Adrenal gland (tissue), 5 donors: ENCODE data around the gene SBNO2.

Experiments used
- POLR2A ChIP-seq, 2 donors: fragments of 450-650 bp; IDR thresholded peaks; one replicate each; pipeline ENCODE4 v1.6.1; 2017; ENCODE audit warnings: antibody characterized with exemption in 2 of 2, mild to moderate bottlenecking in 2 of 2, moderate library complexity in 1 of 2
- TF ChIP-seq, protein P1 (sequence below), 6 experiments: fragments of 450-650 bp in 4 of 6; fragments of 200-600 bp in 2 of 6; sonication (generic) in 1 of 6; IDR thresholded peaks; 1 replicate in 5 of 6; 2 replicates in 1 of 6; pipeline versions ENCODE4 v1.5.1 to v1.8.0; 2016 to 2021; ENCODE audit warnings: antibody characterized with exemption in 6 of 6, mild to moderate bottlenecking in 2 of 6, moderate library complexity in 1 of 6
- donor health status: DM: no; HTN: no; CAD: no.

DNA sequence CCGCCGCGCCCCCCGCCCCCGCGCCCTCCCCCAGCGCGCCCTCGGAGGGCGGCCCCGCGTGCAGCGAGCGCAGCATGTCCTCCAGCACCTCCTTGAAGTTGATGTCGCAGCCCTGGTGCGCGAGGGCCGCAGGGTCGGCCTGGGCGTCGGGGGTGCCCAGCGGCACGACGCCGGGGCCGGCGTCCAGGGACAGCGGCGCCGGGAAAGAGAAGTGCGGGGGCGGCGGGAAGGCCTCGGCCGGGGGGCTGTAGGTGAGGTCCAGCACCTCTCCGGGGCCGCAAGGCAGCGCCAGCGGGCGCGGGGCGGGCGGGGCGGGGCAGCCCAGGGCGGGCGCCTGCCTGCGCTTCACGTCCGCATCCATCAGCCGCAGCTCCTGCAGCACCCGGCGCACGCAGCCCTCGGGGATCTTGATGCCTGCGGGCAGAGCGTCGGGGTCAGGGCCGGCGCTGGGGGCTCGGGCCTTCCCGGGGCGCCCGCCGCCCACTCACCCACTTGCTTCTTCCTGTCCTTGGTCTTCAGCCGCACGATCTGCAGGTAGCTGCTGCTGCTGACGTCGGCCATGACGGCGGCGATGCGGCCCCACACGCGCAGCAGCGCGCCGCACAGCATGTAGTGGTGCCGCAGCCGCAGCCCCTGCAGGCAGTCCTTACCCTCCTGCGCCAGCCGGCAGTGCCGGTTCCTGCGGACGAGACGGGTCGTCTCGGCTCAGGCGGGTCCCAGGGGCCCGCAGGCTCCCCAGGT lies 65.6 kb downstream of the SBNO2 start:
- TF ChIP-seq, protein P1, sequence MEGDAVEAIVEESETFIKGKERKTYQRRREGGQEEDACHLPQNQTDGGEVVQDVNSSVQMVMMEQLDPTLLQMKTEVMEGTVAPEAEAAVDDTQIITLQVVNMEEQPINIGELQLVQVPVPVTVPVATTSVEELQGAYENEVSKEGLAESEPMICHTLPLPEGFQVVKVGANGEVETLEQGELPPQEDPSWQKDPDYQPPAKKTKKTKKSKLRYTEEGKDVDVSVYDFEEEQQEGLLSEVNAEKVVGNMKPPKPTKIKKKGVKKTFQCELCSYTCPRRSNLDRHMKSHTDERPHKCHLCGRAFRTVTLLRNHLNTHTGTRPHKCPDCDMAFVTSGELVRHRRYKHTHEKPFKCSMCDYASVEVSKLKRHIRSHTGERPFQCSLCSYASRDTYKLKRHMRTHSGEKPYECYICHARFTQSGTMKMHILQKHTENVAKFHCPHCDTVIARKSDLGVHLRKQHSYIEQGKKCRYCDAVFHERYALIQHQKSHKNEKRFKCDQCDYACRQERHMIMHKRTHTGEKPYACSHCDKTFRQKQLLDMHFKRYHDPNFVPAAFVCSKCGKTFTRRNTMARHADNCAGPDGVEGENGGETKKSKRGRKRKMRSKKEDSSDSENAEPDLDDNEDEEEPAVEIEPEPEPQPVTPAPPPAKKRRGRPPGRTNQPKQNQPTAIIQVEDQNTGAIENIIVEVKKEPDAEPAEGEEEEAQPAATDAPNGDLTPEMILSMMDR (IDR thresholded peaks at IDR 0.05), result no peak
- TF ChIP-seq POLR2A (IDR thresholded peaks at IDR 0.05), result no peak
